IMR-90 (cell line): Measurements from ENCODE around the gene ME3. TPM values are rescaled to one million over a fixed set of nuclear protein-coding genes. Genes with fewer than 3 reads are reported as not detected.

Source experiments
- ATAC-seq: fragments of 200-7000 bp; cut with Tn5 transposase; 2 replicates; pipeline ENCODE4 v1.9.1; 2020; ENCODE audit warnings: low read depth, mild to moderate bottlenecking, moderate library complexity
- BruUV-seq: library from RNA; stranded (reverse); fragments of 400-500 nt; replicated peaks from 2 replicates; lab custom pipeline; 2021; lab: Mats Ljungman, UMichigan
- CTCF ChIA-PET: fragments of 300-600 bp; formaldehyde crosslinking; extraction: SDS; loops from one replicate; lab custom pipeline; 2021; ENCODE audit warnings: antibody characterized with exemption; lab: Yijun Ruan, JAX
- POLR2A ChIA-PET: fragments of 300-600 bp; sonication (Branson Sonifier 250); formaldehyde crosslinking; loops from one replicate; lab custom pipeline; 2022; ENCODE audit warnings: antibody characterized with exemption; ENCODE audit not compliant: unreplicated experiment; lab: Charles Lee
- DNase-seq: peaks from one replicate; pipeline ENCODE4 v3.0.0; 2013
- H2AFZ ChIP-seq: replicated peaks from 2 replicates; pipeline ENCODE3; 2013; ENCODE audit warnings: low read length, mild to moderate bottlenecking; ENCODE audit not compliant: poor library complexity
- H2AK5ac ChIP-seq: 2 replicates; pipeline ENCODE4 v1.6.1; 2013; ENCODE audit warnings: low read depth, low read length, inconsistent platforms
- H2AK9ac ChIP-seq: replicated peaks from 2 replicates; pipeline ENCODE3; 2013; ENCODE audit warnings: mild to moderate bottlenecking, low read depth, low read length, moderate library complexity; ENCODE audit not compliant: poor library complexity
- H2BK120ac ChIP-seq: 2 replicates; pipeline ENCODE4 v1.6.1; 2013; ENCODE audit warnings: low read depth, low read length, inconsistent platforms
- H2BK15ac ChIP-seq: 3 replicates; pipeline ENCODE4 v1.6.1; 2013; ENCODE audit warnings: low read depth, low read length, inconsistent platforms
- H2BK20ac ChIP-seq: 2 replicates; pipeline ENCODE4 v1.6.1; 2013; ENCODE audit warnings: low read depth, mild to moderate bottlenecking, inconsistent platforms, low read length, moderate library complexity
- H2BK5ac ChIP-seq: 2 replicates; pipeline ENCODE4 v1.6.1; 2013; ENCODE audit warnings: mild to moderate bottlenecking, low read depth, low read length, inconsistent platforms; ENCODE audit not compliant: poor library complexity, severe bottlenecking
- H3K14ac ChIP-seq: replicated peaks from 2 replicates; pipeline ENCODE4 v1.6.1; 2013; ENCODE audit warnings: low read depth, low read length, inconsistent platforms
- H3K18ac ChIP-seq: 2 replicates; pipeline ENCODE4 v1.6.1; 2013; ENCODE audit warnings: low read depth, low read length, control low read depth
- H3K23ac ChIP-seq: 2 replicates; pipeline ENCODE4 v1.6.1; 2013; ENCODE audit warnings: low read depth, low read length, inconsistent platforms
- H3K27ac ChIP-seq: 2 replicates; pipeline ENCODE4 v1.5.1; 2013; ENCODE audit warnings: mild to moderate bottlenecking, control low read depth, low read length; ENCODE audit not compliant: insufficient read depth
- H3K27me3 ChIP-seq: 2 replicates; pipeline ENCODE4 v1.6.1; 2013; ENCODE audit warnings: low read length; ENCODE audit not compliant: control insufficient read depth, insufficient read depth
- H3K36me3 ChIP-seq: 2 replicates; pipeline ENCODE4 v1.6.1; 2013; ENCODE audit warnings: low read length, mixed read lengths; ENCODE audit not compliant: control insufficient read depth, insufficient read depth
- H3K4ac ChIP-seq: 2 replicates; pipeline ENCODE4 v1.6.1; 2013; ENCODE audit warnings: low read depth, low read length, inconsistent platforms
- H3K4me1 ChIP-seq: 2 replicates; pipeline ENCODE4 v1.6.1; 2013; ENCODE audit warnings: low read length, mixed read lengths; ENCODE audit not compliant: control insufficient read depth, insufficient read depth
- H3K4me2 ChIP-seq: 2 replicates; pipeline ENCODE4 v1.6.1; 2013; ENCODE audit warnings: low read depth, mild to moderate bottlenecking, control low read depth, low read length, moderate library complexity
- H3K4me3 ChIP-seq: 2 replicates; pipeline ENCODE4 v1.5.1; 2013; ENCODE audit warnings: low read depth, mild to moderate bottlenecking, control low read depth, low read length, moderate library complexity; ENCODE audit not compliant: insufficient read depth
- H3K56ac ChIP-seq: 2 replicates; pipeline ENCODE4 v1.6.1; 2013; ENCODE audit warnings: low read length, inconsistent platforms; ENCODE audit not compliant: insufficient read depth; ENCODE audit errors: extremely low read depth
- H3K79me1 ChIP-seq, 2 experiments: 2 replicates each; pipeline ENCODE4 v1.6.1; 2013; ENCODE audit warnings: low read length in 2 of 2, inconsistent platforms in 1 of 2, low read depth in 1 of 2
- H3K9ac ChIP-seq: 2 replicates; pipeline ENCODE4 v1.6.1; 2013; ENCODE audit warnings: low read depth, low read length, control low read depth
- H3K9me1 ChIP-seq: 2 replicates; pipeline ENCODE4 v1.6.1; 2013; ENCODE audit warnings: low read length, inconsistent platforms; ENCODE audit not compliant: insufficient read depth
- H3K9me3 ChIP-seq: 2 replicates; pipeline ENCODE4 v1.6.1; 2013; ENCODE audit warnings: low read length; ENCODE audit not compliant: control insufficient read depth, insufficient read depth
- H4K20me1 ChIP-seq: 2 replicates; pipeline ENCODE4 v1.6.1; 2013; ENCODE audit warnings: low read length, inconsistent platforms; ENCODE audit not compliant: insufficient read depth
- H4K5ac ChIP-seq: 2 replicates; pipeline ENCODE4 v1.6.1; 2013; ENCODE audit warnings: mild to moderate bottlenecking, low read depth, low read length, control low read depth
- H4K8ac ChIP-seq, 2 experiments: 2 replicates each; pipeline ENCODE4 v1.6.1; 2013; ENCODE audit warnings: low read depth in 2 of 2, low read length in 2 of 2, control low read depth in 1 of 2, inconsistent platforms in 1 of 2
- H4K91ac ChIP-seq: 2 replicates; pipeline ENCODE4 v1.6.1; 2013; ENCODE audit warnings: low read depth, low read length, inconsistent platforms; ENCODE audit not compliant: insufficient read depth
- CEBPB ChIP-seq: IDR thresholded peaks from 2 replicates; pipeline ENCODE4 v1.6.1; 2012; ENCODE audit warnings: low read depth, low read length, improper control_type of control experiment
- CTCF ChIP-seq: conservative IDR thresholded peaks from 2 replicates; pipeline ENCODE4 v1.5.1; 2012; ENCODE audit warnings: mild to moderate bottlenecking, low read depth, low read length, improper control_type of control experiment
- FOS ChIP-seq: fragments of 150-350 bp; IDR thresholded peaks from 2 replicates; pipeline ENCODE4 v1.6.1; 2016; ENCODE audit warnings: low read depth, low read length
- MAFK ChIP-seq: IDR thresholded peaks from 2 replicates; pipeline ENCODE4 v1.6.1; 2012; ENCODE audit warnings: low read depth, low read length, improper control_type of control experiment
- MAZ ChIP-seq: IDR thresholded peaks from 2 replicates; pipeline ENCODE4 v1.6.1; 2012; ENCODE audit warnings: low read depth, mild to moderate bottlenecking, low read length, improper control_type of control experiment, moderate library complexity, borderline replicate concordance
- MXI1 ChIP-seq: IDR thresholded peaks from 2 replicates; pipeline ENCODE4 v1.6.1; 2012; ENCODE audit warnings: low read depth, mild to moderate bottlenecking, low read length, moderate library complexity, borderline replicate concordance
- POLR2A ChIP-seq: IDR thresholded peaks from 2 replicates; pipeline ENCODE4 v1.6.1; 2012; ENCODE audit warnings: mild to moderate bottlenecking, low read depth, low read length
- RAD21 ChIP-seq: IDR thresholded peaks from 2 replicates; pipeline ENCODE4 v1.6.1; 2012; ENCODE audit warnings: low read length, improper control_type of control experiment
- RCOR1 ChIP-seq: IDR thresholded peaks from 2 replicates; pipeline ENCODE4 v1.6.1; 2012; ENCODE audit warnings: mild to moderate bottlenecking, low read length, improper control_type of control experiment; ENCODE audit not compliant: insufficient replicate concordance
- RFX5 ChIP-seq: IDR thresholded peaks from 2 replicates; pipeline ENCODE4 v1.8.0; 2012; ENCODE audit warnings: low read depth, mild to moderate bottlenecking, low read length, moderate library complexity
- WGBS, 2 experiments: methylation state at CpG; one replicate each; pipeline versions ENCODE4 v1.1.5 to v1.1.7; 2013; ENCODE audit warnings: missing lambda C conversion rate in 2 of 2; ENCODE audit not compliant: insufficient read length in 1 of 2; ENCODE audit errors: extremely low coverage in 2 of 2; 5-methylcytosine and 5-hydroxymethylcytosine counted together
- dilution Hi-C: fragments of 300-500 bp; cut with HindIII; formaldehyde crosslinking; loops from one replicate; pipeline ENCODE4 v1.14.3; 2018; ENCODE audit warnings: low sequenced_read_pairs; ENCODE audit not compliant: unreplicated experiment
- in situ Hi-C: fragments of 300-500 bp; cut with MboI; formaldehyde crosslinking; loops from 3 replicates; pipeline ENCODE4 v1.14.3; 2019; ENCODE audit warnings: low sequenced_read_pairs, inconsistent platforms, mixed read lengths
- intact Hi-C: fragments of 100-400 bp; cut with micrococcal nuclease; formaldehyde crosslinking; loops from 2 replicates; pipeline ENCODE4 v1.10.0; 2022
- polyA plus RNA-seq, 3 experiments: library from polyadenylated mRNA; depleted of rRNA; stranded (reverse); fragments of >200 nt; gene quantifications; 2 replicates each; pipeline ENCODE4 v1.2.3, GENCODE V29; 2012; ENCODE audit warnings: low replicate concordance in 1 of 3
- total RNA-seq: library from RNA; depleted of rRNA; stranded (reverse); fragments of >200 nt; gene quantifications from 2 replicates; pipeline ENCODE4 v1.2.3, GENCODE V29; 2012
- TF ChIP-seq, protein P1 (sequence below): fragments of 150-350 bp; IDR thresholded peaks from 2 replicates; pipeline ENCODE4 v1.6.1; 2017; ENCODE audit warnings: mild to moderate bottlenecking, antibody characterized with exemption, low read length, low read depth

ME3 gene
- total and polyA plus RNA-seq, 2 of the 4 experiments (the other 2 are of a cell fraction), result 7.8 to 9.0 TPM

DNA sequence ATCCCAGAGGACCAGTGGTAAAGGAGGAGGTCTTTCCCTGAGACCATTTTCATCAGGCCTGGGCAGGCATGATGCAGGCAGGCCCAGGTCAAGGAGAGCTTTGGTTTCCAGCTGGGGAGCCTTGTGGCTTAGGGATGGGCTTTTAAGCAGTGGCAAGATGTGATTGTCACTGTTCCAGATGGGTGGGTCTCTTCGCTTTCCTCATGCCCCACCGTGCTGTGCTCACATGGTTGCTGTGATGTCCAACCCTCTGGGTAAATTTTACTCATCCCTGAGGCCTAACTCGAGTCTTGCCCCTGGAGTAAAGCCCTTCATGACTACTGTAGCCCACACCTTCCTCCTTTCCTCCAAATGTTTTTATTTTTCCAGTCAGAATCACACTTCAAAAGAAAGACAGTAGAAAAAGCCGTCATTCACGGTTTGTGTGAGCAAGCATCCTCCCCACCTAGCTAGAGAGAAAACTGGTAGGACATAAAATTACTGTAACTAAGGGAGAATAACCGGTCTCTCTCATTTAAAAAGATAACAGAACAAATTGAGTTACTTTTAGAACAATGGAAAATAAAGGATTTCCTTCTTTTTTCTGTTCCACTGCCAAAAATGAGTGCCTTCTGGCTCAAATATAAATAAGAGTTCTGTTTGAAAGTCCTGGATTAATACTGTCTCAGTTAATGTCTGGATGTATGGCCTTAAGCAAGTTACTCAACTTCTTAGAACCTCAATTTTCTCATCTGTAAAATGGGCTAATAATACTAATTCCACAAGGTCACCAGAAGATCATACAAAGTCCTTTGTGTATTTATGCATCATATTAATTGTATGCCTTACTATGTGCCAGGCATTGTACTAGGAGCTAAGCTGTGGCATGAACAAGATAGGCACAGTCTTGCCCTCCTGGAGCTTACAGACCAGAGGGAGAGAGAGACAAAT, 84.9 kb downstream of the ME3 start:
- Histone ChIP-seq H3K23ac (no peak overlapping the region), H3K4ac (no peak overlapping the region), H3K27ac (no peak overlapping the region), H4K91ac (no peak overlapping the region), H3K4me1 (peaks cover 3% of the 10 kb centered on the region; the same call in 1 of the 2 replicates), H2AK5ac (no peak overlapping the region), H3K36me3 (no peaks in the 10 kb centered on the region), H2AFZ (no peak overlapping the region), H2BK20ac (no peak overlapping the region), H2BK15ac (no peak overlapping the region), H4K5ac (no peak overlapping the region), H3K56ac (no peak overlapping the region), H3K4me2 (no peak overlapping the region), H2BK120ac (no peak overlapping the region), H3K4me3 (no peak overlapping the region), H3K18ac (no peak overlapping the region), H4K8ac (no peak overlapping the region), H3K79me1 (peaks cover 0 to 4% of the 10 kb centered on the region in 2 experiments; a peak in 1 of 4 replicates), H3K9me3 (no peaks in the 10 kb centered on the region), H3K27me3 (no peaks in the 10 kb centered on the region), H3K9ac (no peak overlapping the region), H3K9me1 (peaks cover 8% of the 10 kb centered on the region), H2BK5ac (no peak overlapping the region), H3K14ac (no peak overlapping the region), H4K20me1 (no peaks in the 10 kb centered on the region), H2AK9ac (no peak overlapping the region)
- ChIA-PET POLR2A (no interaction called here), CTCF (interaction anchor here (1.2 kb wide), 1 partner anchor 20 kb away, joined by 3 read pairs; no protein-coding TSS in a partner anchor)
- intact Hi-C loops (no loop called here), in situ Hi-C loops (no loop called here), dilution Hi-C loops (no loop called here)
- TF ChIP-seq POLR2A, result no peak
- no peak for TF ChIP-seq MAZ
- no peak for TF ChIP-seq RAD21
- no peak for TF ChIP-seq RFX5
- TF ChIP-seq MXI1, result no peak
- no peak for TF ChIP-seq RCOR1
- TF ChIP-seq CTCF, result no peak
- no peak for TF ChIP-seq MAFK
- TF ChIP-seq, protein P1, sequence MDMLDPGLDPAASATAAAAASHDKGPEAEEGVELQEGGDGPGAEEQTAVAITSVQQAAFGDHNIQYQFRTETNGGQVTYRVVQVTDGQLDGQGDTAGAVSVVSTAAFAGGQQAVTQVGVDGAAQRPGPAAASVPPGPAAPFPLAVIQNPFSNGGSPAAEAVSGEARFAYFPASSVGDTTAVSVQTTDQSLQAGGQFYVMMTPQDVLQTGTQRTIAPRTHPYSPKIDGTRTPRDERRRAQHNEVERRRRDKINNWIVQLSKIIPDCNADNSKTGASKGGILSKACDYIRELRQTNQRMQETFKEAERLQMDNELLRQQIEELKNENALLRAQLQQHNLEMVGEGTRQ, result no peak
- no peak for TF ChIP-seq CEBPB
- TF ChIP-seq FOS, result no peak
- no peak for ATAC-seq
- 80% methylated on average over 2 of the region's 6 CpGs; no CpG with 5 or more reads in 1 of the 2 experiments for WGBS, 2 experiments
- DNase-seq, result no peak
- no TSS peak for BruUV-seq
